IPS DF 6.9 (cell line): ENCODE data around the gene ACYP2.
A peak's percentile ranks its signal among the peaks of the same experiment; 100 is the strongest.
"Not testable (repeated sequence)": the region's sequence is repeated elsewhere in the genome, so short reads cannot be mapped to it uniquely, and the experiment has no call there.

Experiments
- DNase-seq: peaks from one replicate; pipeline ENCODE4 v3.0.0-alpha.2; 2013; ENCODE audit warnings: low read depth, low spot score
- H3K27ac ChIP-seq: one replicate; pipeline ENCODE4 v1.5.1; 2013; ENCODE audit warnings: low read length, control low read depth
- H3K27me3 ChIP-seq: 2 replicates; pipeline ENCODE4 v1.6.1; 2013; ENCODE audit warnings: mild to moderate bottlenecking, low read length; ENCODE audit not compliant: control insufficient read depth, insufficient read depth
- H3K36me3 ChIP-seq: 2 replicates; pipeline ENCODE4 v1.6.1; 2013; ENCODE audit warnings: low read length; ENCODE audit not compliant: control insufficient read depth, insufficient read depth
- H3K4me1 ChIP-seq: 2 replicates; pipeline ENCODE4 v1.6.1; 2013; ENCODE audit warnings: low read length; ENCODE audit not compliant: control insufficient read depth, insufficient read depth
- H3K4me3 ChIP-seq: 2 replicates; pipeline ENCODE4 v1.5.1; 2013; ENCODE audit warnings: mild to moderate bottlenecking, low read length
- H3K9me3 ChIP-seq: 2 replicates; pipeline ENCODE4 v1.6.1; 2013; ENCODE audit warnings: low read length, inconsistent platforms; ENCODE audit not compliant: control insufficient read depth, insufficient read depth
- WGBS: extraction: QIAGEN DNeasy Blood & Tissue Kit; methylation state at CpG from one replicate; pipeline ENCODE4 v1.1.7; 2013; ENCODE audit warnings: mixed read lengths, missing lambda C conversion rate; ENCODE audit not compliant: insufficient read length, insufficient coverage; 5-methylcytosine and 5-hydroxymethylcytosine counted together

The ACYP2 gene

DNA sequence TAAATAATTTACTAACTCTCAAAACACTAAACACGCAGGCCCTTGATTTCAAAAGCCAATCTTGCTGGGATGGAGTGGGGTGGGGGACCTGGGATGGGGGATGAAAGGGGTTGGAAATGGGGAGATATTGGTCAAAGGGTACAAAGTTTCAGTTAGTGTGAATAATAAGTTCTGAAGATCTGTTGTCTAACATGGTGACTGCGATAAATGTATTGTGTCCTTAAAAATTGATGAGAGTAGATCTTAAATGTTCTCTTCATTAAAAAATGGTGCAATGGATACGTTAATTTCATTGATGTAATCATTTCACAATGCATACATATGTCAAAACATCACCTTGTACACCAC, 505 bp upstream of the ACYP2 start:
- no peaks in the 10 kb centered on the region for H3K4me1 ChIP-seq
- H3K36me3 ChIP-seq = no peaks in the 10 kb centered on the region
- WGBS = no CpG with 5 or more reads among the region's 3 CpGs
- H3K4me3 ChIP-seq = peak overlapping the region; percentile 93; the same call in 1 of the 2 replicates
- no peaks in the 10 kb centered on the region for H3K9me3 ChIP-seq
- H3K27me3 ChIP-seq = no peaks in the 10 kb centered on the region
- no peak overlapping the region for H3K27ac ChIP-seq
- no peak for DNase-seq

DNA sequence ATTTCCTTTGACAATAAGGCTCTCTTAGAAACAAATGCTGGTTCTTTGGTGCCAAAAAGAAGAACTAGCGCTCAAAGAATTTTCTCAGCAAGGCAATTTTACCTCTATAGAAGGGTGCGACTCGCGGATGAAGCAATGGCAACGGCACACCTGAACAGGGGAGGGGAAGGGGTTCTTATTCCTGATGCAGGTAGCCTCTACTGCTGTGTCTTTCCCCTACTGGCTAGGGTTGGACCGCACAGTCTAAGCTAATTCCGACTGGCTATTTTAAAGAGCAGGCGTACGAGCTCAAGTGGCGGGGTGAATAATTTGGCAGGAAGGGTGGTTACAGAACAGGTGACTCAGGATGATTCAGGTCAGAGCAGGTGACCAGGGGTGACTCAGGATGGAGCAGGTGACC, 1.2 kb downstream of the ACYP2 start:
- WGBS = no CpG with 5 or more reads among the region's 10 CpGs
- not testable (repeated sequence) for DNase-seq, H3K27ac ChIP-seq

DNA sequence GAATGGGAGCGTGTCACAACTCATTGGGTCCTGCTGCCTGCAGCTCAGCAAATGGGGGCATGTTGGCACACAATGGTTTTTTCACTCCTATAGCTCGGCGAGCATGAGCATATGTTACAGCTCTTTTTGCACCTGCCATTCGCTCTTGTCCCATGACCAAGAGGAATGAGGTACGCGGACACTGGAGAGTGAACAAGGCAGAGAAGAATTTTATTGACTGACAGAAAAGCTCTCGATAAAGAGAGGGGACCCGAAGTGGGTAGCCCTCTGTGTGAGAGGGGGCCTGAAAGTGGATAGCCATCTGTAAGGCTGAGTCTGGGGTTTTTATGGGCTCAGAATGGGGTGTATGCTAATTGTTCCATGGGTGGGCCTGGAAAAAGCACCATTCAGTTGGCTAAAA, 5.5 kb downstream of the ACYP2 start:
- Histone ChIP-seq H3K27ac (no peak overlapping the region), H3K4me1 (no peaks in the 10 kb centered on the region), H3K4me3 (no peak overlapping the region), H3K36me3 (no peaks in the 10 kb centered on the region), H3K27me3 (no peaks in the 10 kb centered on the region), H3K9me3 (no peaks in the 10 kb centered on the region; the same call in 1 of the 2 replicates)
- no CpG with 5 or more reads among the region's 8 CpGs for WGBS
- DNase-seq = no peak

More for the DNA sequence above, 1.2 kb downstream of the ACYP2 start:
- not testable (repeated sequence) for H3K36me3 ChIP-seq, H3K4me3 ChIP-seq, H3K9me3 ChIP-seq, H3K27me3 ChIP-seq, H3K4me1 ChIP-seq

DNA sequence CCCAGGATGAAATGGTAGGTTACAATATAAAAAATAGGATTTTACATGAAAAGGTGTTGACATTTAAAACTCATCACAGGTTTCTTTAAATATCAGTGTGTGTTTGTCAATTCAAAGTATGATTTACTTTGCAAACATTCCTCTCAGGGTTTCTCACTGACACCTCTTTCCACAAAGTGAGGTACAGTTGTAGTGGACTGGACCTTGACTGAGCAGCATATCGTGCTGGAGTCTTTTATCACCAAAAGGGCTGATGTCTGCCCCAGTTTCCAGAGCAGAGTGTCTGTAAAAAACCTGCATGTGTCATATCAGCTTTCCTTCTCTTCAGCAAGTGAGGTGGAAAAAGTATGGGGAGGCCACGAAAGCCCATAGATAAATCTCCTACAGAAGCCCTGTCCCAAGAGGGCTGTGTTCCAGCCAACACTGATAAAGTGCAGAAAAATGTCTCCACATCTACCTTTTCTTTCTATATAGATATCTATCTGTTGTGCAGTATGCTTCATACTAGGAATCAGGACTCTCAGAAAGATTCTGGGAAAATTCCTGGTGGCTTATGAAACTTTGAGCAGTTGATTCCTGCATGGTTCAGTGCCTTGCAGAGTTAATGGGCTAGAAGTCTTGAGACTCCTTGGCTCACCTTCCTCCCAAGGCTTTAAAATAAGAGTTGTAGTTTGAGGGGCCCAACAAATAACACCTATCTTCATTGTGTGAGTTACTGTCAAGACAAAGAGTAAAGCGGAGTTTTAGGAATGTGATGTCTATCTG, 6.9 kb downstream of the ACYP2 start:
- no peaks in the 10 kb centered on the region for H3K27me3 ChIP-seq
- H3K27ac ChIP-seq = no peak overlapping the region
- H3K9me3 ChIP-seq = no peaks in the 10 kb centered on the region; the same call in 1 of the 2 replicates
- no peaks in the 10 kb centered on the region for H3K36me3 ChIP-seq
- no CpG with 5 or more reads among the region's 3 CpGs for WGBS
- H3K4me3 ChIP-seq = no peak overlapping the region
- DNase-seq = no peak
- H3K4me1 ChIP-seq = no peaks in the 10 kb centered on the region

DNA sequence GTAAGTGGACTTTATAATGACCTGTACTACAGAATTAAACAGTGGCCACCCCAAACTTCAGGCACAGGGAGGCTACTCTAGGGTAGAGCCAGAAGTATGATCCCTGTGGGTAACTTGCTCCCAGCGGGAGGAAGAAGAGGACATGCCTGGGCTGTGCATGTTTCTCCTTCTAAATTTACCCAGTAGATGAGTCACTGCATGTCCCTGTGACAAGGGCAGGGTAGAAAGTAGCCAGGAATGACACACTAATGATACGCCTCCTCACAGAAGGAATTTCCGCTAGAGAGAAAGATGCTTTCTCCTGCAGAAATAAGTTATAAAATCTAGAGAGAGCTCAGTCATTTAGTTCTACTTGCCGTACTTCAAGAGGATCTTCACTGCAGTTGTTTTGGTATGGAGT, 7.5 kb downstream of the ACYP2 start:
- no peak for DNase-seq
- H3K4me3 ChIP-seq = no peak overlapping the region
- no CpG with 5 or more reads among the region's 4 CpGs for WGBS
- H3K27me3 ChIP-seq = no peaks in the 10 kb centered on the region
- H3K9me3 ChIP-seq = no peaks in the 10 kb centered on the region; the same call in 1 of the 2 replicates
- H3K4me1 ChIP-seq = no peaks in the 10 kb centered on the region
- no peak overlapping the region for H3K27ac ChIP-seq
- H3K36me3 ChIP-seq = no peaks in the 10 kb centered on the region

DNA sequence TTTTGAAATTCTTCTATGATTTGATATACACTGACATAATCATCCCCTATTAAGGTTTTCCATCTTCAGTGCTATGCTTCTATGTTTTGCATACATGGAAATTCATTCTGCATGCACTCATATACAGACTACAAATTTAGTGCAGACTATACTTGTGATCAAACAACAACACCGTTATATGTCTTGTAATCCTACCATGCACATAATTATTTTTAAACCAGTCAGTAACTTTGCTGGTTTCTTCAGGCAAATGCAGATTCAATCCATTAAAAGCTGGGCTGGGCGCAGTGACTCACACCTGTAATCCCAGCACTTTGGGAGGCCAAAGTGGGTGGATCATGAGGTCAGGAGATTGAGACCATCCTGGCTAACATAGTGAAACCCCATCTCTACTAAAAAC, 11.8 kb downstream of the ACYP2 start:
- not testable (repeated sequence) for H3K4me1 ChIP-seq
- no CpG with 5 or more reads among the region's 2 CpGs for WGBS

DNA sequence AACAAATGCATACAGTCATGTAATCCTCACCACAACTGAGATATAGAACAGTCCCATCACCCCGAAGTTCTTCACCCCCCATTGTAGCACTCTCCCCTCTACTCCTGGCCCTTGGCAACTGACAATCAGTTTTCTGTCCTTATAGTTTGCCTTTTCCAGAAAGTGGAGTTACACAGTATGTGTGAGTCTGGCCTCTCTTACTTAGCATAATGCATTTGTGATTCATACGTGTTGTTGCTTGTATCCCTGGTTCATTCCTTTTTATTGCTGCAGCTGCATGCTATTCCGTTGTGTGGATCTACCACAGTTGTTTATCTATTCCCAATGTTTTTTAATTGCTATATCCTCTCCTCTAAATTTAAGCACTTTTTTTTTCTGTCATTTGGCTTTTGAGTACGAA, 17.6 kb downstream of the ACYP2 start:
- no peaks in the 10 kb centered on the region for H3K27me3 ChIP-seq
- H3K9me3 ChIP-seq = no peaks in the 10 kb centered on the region
- no CpG with 5 or more reads among the region's 4 CpGs for WGBS
- no peak overlapping the region for H3K4me3 ChIP-seq
- no peak overlapping the region for H3K27ac ChIP-seq
- DNase-seq = no peak
- no peaks in the 10 kb centered on the region for H3K36me3 ChIP-seq
- H3K4me1 ChIP-seq = no peaks in the 10 kb centered on the region

More for the DNA sequence above, 11.8 kb downstream of the ACYP2 start:
- H3K36me3 ChIP-seq, H3K27me3 ChIP-seq, H3K27ac ChIP-seq, H3K4me3 ChIP-seq, DNase-seq, H3K9me3 ChIP-seq: not testable (repeated sequence)

DNA sequence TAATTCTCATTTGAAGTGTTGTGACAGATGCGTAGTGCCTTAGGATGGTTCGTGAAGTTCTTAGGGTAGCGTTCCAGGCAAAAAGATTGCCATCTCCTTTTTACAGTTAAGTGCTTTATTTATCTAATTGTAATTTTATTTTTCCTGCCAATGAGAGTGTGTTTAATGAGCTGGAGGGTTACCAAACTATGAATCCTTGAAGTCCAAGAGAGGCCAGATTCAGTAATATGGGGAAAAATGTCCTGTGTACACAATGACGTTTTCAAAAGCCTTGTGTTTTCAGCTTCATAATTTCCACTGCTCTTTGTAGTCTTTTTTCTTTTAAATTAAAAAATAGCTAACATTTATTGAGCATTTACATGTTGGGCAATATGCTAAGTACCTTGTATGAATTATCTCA, 23.8 kb downstream of the ACYP2 start:
- H3K4me1 ChIP-seq = no peaks in the 10 kb centered on the region
- H3K9me3 ChIP-seq = no peaks in the 10 kb centered on the region
- H3K27me3 ChIP-seq = no peaks in the 10 kb centered on the region
- no peak overlapping the region for H3K27ac ChIP-seq
- H3K4me3 ChIP-seq = no peak overlapping the region
- WGBS = no CpG with 5 or more reads among the region's 4 CpGs
- DNase-seq = no peak
- H3K36me3 ChIP-seq = no peaks in the 10 kb centered on the region

DNA sequence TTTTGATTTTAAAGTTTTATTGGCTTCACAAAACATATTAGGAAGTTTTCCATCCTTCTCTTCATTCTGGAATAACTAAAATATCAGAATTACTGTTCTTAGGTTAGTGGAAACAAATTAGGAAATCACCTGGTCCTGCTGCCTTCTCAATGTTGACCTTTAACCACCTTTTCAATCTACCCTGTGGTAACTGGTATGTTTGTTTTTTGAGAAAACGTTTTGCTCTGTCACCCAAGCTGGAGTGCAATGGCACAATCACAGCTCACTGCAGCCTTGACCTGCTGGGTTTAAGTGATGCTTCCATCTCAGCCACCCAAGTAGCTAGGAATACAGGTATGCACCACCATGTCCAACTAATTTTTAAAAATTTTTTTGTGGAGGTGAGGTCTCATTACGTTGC, 28.4 kb downstream of the ACYP2 start:
- no peaks in the 10 kb centered on the region for H3K36me3 ChIP-seq
- H3K4me1 ChIP-seq = no peaks in the 10 kb centered on the region
- no peaks in the 10 kb centered on the region for H3K9me3 ChIP-seq
- no peaks in the 10 kb centered on the region for H3K27me3 ChIP-seq
- H3K4me3 ChIP-seq = no peak overlapping the region
- WGBS = no CpG with 5 or more reads among the region's 2 CpGs
- DNase-seq = no peak
- no peak overlapping the region for H3K27ac ChIP-seq

DNA sequence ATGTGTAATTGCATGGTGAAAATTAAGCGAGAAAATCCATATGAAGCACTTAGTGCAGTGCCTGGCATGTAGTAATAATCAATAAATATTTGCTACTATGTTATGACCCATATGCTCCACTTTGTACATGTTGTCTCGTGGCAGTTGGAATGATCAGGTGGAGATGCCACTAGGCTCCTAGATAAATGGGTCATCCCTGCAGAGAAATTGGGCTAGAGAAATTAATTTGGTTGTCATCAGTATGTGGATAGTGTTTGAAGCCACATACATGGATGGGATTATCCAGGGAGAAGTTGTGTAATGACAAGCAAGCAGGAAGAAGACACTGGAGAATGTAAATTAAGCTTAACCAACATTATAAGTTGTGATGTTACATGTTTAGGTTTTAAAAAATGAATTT, 33.0 kb downstream of the ACYP2 start:
- no peaks in the 10 kb centered on the region for H3K36me3 ChIP-seq
- no peak overlapping the region for H3K4me3 ChIP-seq
- no peaks in the 10 kb centered on the region for H3K9me3 ChIP-seq
- H3K27me3 ChIP-seq = no peaks in the 10 kb centered on the region
- no peaks in the 10 kb centered on the region for H3K4me1 ChIP-seq
- no CpG with 5 or more reads among the region's 2 CpGs for WGBS
- no peak overlapping the region for H3K27ac ChIP-seq
- no peak for DNase-seq
